ENCODE results near the gene NDUFV3. TPM values are rescaled to one million over a fixed set of nuclear protein-coding genes. Genes with fewer than 3 reads are reported as not detected.
"Not testable (repeated sequence)": the region's sequence is repeated elsewhere in the genome, so short reads cannot be mapped to it uniquely, and the experiment has no call there.

NDUFV3 gene
- total RNA-seq, 1 donor from 2014 or later, result 57.0 TPM

- DNase-seq, result not testable (repeated sequence)
These were observed 44.2 kb downstream of the NDUFV3 start for GRCh38 chr21:42937034-42937940.

- DNase-seq, result no peak
These were observed 45.0 kb downstream of the NDUFV3 start for GRCh38 chr21:42937960-42938605.

- not testable (repeated sequence) for DNase-seq
These were observed 45.5 kb downstream of the NDUFV3 start for GRCh38 chr21:42938606-42938995.

- DNase-seq, result peak; percentile 85
These were observed 46.7 kb downstream of the NDUFV3 start for GRCh38 chr21:42939582-42940413.

- no peak for DNase-seq
These were observed 48.6 kb downstream of the NDUFV3 start for GRCh38 chr21:42941696-42942085.

- no peak for DNase-seq
These were observed 49.1 kb downstream of the NDUFV3 start for GRCh38 chr21:42942244-42942643.

- not testable (repeated sequence) for DNase-seq
These were observed 56.1 kb downstream of the NDUFV3 start for GRCh38 chr21:42949094-42949755.

GRCh38 chr21:42951193-42951592 lies 58.1 kb downstream of the NDUFV3 start:
- not testable (repeated sequence) for DNase-seq

- DNase-seq, result no peak
These were observed 63.9 kb downstream of the NDUFV3 start for GRCh38 chr21:42956824-42957630.

GRCh38 chr21:42958122-42958521 lies 65.0 kb downstream of the NDUFV3 start:
- DNase-seq, result not testable (repeated sequence)

GRCh38 chr21:42959728-42960127 lies 66.6 kb downstream of the NDUFV3 start:
- no peak for DNase-seq

GRCh38 chr21:42962380-42963007 lies 69.4 kb downstream of the NDUFV3 start:
- no peak for DNase-seq

Other genes with a start within 250 kb of the NDUFV3 start
- 1.9 and 3.5 TPM in 2 replicates for gene PDE9A, start 239.7 kb upstream of the NDUFV3 start, total RNA-seq
- gene WDR4, start 13.8 kb upstream of the NDUFV3 start, total RNA-seq, result 16.3 and 21.7 TPM in 2 replicates
- gene ERVH48-1, start 32.3 kb downstream of the NDUFV3 start, total RNA-seq, result 0.05 TPM in 1 of 2 replicates, not detected in the other
- 7.8 and 17.9 TPM in 2 replicates for gene PKNOX1, start 81.3 kb downstream of the NDUFV3 start, total RNA-seq
- 0.85 and 41.2 TPM in 2 replicates for gene CBS, start 182.5 kb downstream of the NDUFV3 start, total RNA-seq
- gene U2AF1, start 214.3 kb downstream of the NDUFV3 start, total RNA-seq, result 23.0 and 48.2 TPM in 2 replicates

All from dermis blood vessel endothelial cell (primary cell).